Urothelium cell line (cell line): ENCODE measurements around the gene TERC.

Experiments used
- DNase-seq: peaks from one replicate; pipeline ENCODE4 v3.0.0; 2011; ENCODE audit warnings: low spot score, mixed read lengths
- FAIRE-seq: peaks from 2 replicates; lab custom pipeline; 2011; peaks lifted over from hg19 to GRCh38; lab: Jason Lieb, UNC

TERC gene

GRCh38 chr3:169764882-169765612, at the start of gene TERC:
TSS of gene TERC (minus strand) at chr3:169765060.
- FAIRE-seq, result no peak
- DNase-seq, result no peak

GRCh38 chr3:169813757-169814517, 49.1 kb upstream of the TERC start:
- DNase-seq (no peak), FAIRE-seq (no peak)

GRCh38 chr3:169813278-169813677, 48.4 kb upstream of the TERC start:
- DNase-seq, result no peak
- FAIRE-seq, result no peak

GRCh38 chr3:169812332-169813235, 47.7 kb upstream of the TERC start, which contains the start of the genes LRRC34 and LRRIQ4:
TSS of gene LRRC34 (minus strand) at chr3:169812904. CDS start at chr3:169812548, 356 bp downstream.
TSS of gene LRRIQ4 (plus strand) at chr3:169812870. CDS start at chr3:169821922, 9,052 bp downstream.
- DNase-seq (peak; percentile 6), FAIRE-seq (no peak)

GRCh38 chr3:169811631-169812331, 46.9 kb upstream of the TERC start:
- DNase-seq, result no peak
- FAIRE-seq, result no peak

- DNase-seq (no peak), FAIRE-seq (no peak)
These were observed 44.5 kb upstream of the TERC start for GRCh38 chr3:169809230-169809795.

- FAIRE-seq (no peak), DNase-seq (no peak)
These were observed 39.8 kb upstream of the TERC start for GRCh38 chr3:169804681-169805080.

- DNase-seq (no peak), FAIRE-seq (no peak)
These were observed 27.5 kb upstream of the TERC start for GRCh38 chr3:169792359-169792758.

- FAIRE-seq (no peak), DNase-seq (no peak)
These were observed 26.0 kb upstream of the TERC start for GRCh38 chr3:169790687-169791429.

- FAIRE-seq, result no peak
- DNase-seq, result no peak
These were observed 25.4 kb upstream of the TERC start for GRCh38 chr3:169790219-169790618.

GRCh38 chr3:169787791-169788190, 22.9 kb upstream of the TERC start:
- FAIRE-seq, result no peak
- DNase-seq, result no peak

GRCh38 chr3:169787120-169787519, 22.3 kb upstream of the TERC start:
- FAIRE-seq, result no peak
- DNase-seq, result no peak

- DNase-seq, result no peak
- no peak for FAIRE-seq
These were observed 16.5 kb upstream of the TERC start for GRCh38 chr3:169781209-169781855.

- FAIRE-seq (no peak), DNase-seq (no peak)
These were observed 15.9 kb upstream of the TERC start for GRCh38 chr3:169780742-169781141.

- DNase-seq, result no peak
- no peak for FAIRE-seq
These were observed 13.0 kb upstream of the TERC start for GRCh38 chr3:169777822-169778221.

GRCh38 chr3:169774186-169774585, 9.3 kb upstream of the TERC start:
- DNase-seq, result no peak
- no peak for FAIRE-seq

- FAIRE-seq (peak; percentile 79), DNase-seq (peak; percentile 76)
These were observed 8.3 kb upstream of the TERC start, which contains the start of gene MYNN for GRCh38 chr3:169772897-169773816. TSS of gene MYNN (plus strand) at chr3:169773396. CDS start at chr3:169774296, 900 bp downstream.
